ENCODE measurements around the gene NAALADL2. TPM values are rescaled to one million over a fixed set of nuclear protein-coding genes. Genes with fewer than 3 reads are reported as not detected.

Gene NAALADL2
- total and polyA plus RNA-seq, 2 of the 8 experiments (the other 6 are each of a cell fraction or from before 2014, with no cell fraction given): 0.12 to 0.22 TPM

DNA sequence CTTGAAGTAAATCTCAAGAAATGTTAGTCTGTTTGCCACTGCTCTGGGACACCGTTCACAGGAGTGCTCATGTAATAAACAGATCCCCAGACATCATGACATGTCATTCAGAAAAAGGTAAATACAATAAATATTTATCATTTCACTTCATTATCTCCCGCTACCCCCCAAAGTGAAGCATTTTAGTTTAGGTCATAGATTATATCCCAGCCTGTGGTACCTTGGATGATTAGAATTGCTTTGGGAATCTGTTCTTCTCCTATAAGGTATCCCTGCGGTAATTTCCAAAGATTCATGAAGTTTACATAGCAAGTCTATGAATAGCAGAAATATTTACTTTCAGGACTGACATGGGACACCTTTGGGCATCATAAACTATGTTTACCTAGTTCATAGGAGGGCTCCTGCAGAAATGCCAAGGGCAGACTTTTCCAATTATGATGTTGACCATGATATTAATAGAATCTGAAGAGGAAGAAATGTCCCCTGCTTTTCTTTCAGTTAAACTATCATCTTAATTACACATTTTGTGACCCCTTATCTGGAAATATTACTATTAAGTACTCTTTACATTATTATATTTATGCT, 268.0 kb downstream of the NAALADL2 start:
- Histone ChIP-seq H3K9me3 (ENCODE audit: insufficient read depth in 2 of 2, low read depth in 1 of 2, low read length in 1 of 2) (peaks cover 14 to 15% of the 10 kb centered on the region in 2 experiments; a peak in 3 of 4 replicates), H4K91ac (replicated peaks; ENCODE audit: insufficient read length, low read length) (no peak overlapping the region), H3K27ac (ENCODE audit: low read depth, low read length) (no peak overlapping the region), H4K8ac (ENCODE audit: extremely low read depth, insufficient read depth, low read length) (no peak overlapping the region), H3K4ac (replicated peaks; ENCODE audit: insufficient read length, low read depth, low read length) (no peak overlapping the region), H2BK120ac (replicated peaks; ENCODE audit: low read depth, low read length) (no peak overlapping the region), H2BK12ac (ENCODE audit: low read depth, low read length) (no peak overlapping the region), H3K36me3 (ENCODE audit: control insufficient read depth in 2 of 4, insufficient read depth in 4 of 4, low read length in 3 of 4) (peaks cover 0 to 3% (median 0%) of the 10 kb centered on the region in 4 experiments; a peak in 2 of 8 replicates), H3K18ac (ENCODE audit: extremely low read depth, low read length) (no peak overlapping the region), H3K79me1 (ENCODE audit: low read depth, low read length) (no peaks in the 10 kb centered on the region), H3K9ac (replicated peaks in 1 of 4; ENCODE audit: extremely low read depth in 1 of 4, low read depth in 3 of 4, low read length in 3 of 4) (no peak overlapping the region), H4K20me1 (replicated peaks in 1 of 2; ENCODE audit: control insufficient read depth in 1 of 2, insufficient read depth in 2 of 2, low read length in 2 of 2) (no peaks in the 10 kb centered on the region), H2BK20ac (ENCODE audit: low read length) (no peak overlapping the region), H2BK15ac (ENCODE audit: low read length) (no peak overlapping the region), H2BK5ac (ENCODE audit: low read depth, low read length) (no peak overlapping the region), H3K4me2 (ENCODE audit: insufficient read depth in 1 of 2, low read depth in 2 of 2, low read length in 2 of 2) (no peak overlapping the region), H3K23ac (ENCODE audit: insufficient read length) (no peak overlapping the region), H3K56ac (replicated peaks; ENCODE audit: insufficient read length, low read depth, low read length) (no peak overlapping the region), H3K4me1 (replicated peaks in 1 of 4; ENCODE audit: control insufficient read depth in 3 of 4, insufficient read depth in 4 of 4, low read length in 3 of 4) (no peaks in the 10 kb centered on the region), H3K14ac (ENCODE audit: insufficient read length) (no peak overlapping the region), H3K79me2 (ENCODE audit: control insufficient read depth in 1 of 2, insufficient read depth in 2 of 2, low read length in 2 of 2) (no peaks in the 10 kb centered on the region), H2AK5ac (ENCODE audit: low read depth, low read length) (no peak overlapping the region), H3K23me2 (ENCODE audit: low read depth, low read length) (no peaks in the 10 kb centered on the region), H2AFZ (ENCODE audit: low read length) (no peak overlapping the region), H3K27me3 (replicated peaks in 1 of 4; ENCODE audit: control insufficient read depth in 3 of 4, extremely low read depth in 1 of 4, insufficient read depth in 3 of 4, low read length in 3 of 4) (no peaks in the 10 kb centered on the region), H3K4me3 (ENCODE audit: extremely low read depth in 1 of 4, insufficient read depth in 2 of 4, low read depth in 3 of 4, low read length in 4 of 4) (no peak overlapping the region), H4K5ac (ENCODE audit: insufficient read length, low read depth, low read length) (no peak overlapping the region)
- no peak for FAIRE-seq
- DNase-seq (ENCODE audit: low read depth in 1 of 2, low spot score in 2 of 2): no peak
- POLR2A ChIA-PET (ENCODE audit: partially characterized antibody): no interaction called here
- CTCF ChIA-PET (ENCODE audit: partially characterized antibody): no interaction called here
- 87% methylated on average over 3 of the region's 3 CpGs; no CpG with 5 or more reads in 1 of the 2 experiments for WGBS, 2 experiments (ENCODE audit: extremely low coverage in 1 of 2, insufficient coverage in 1 of 2, insufficient read length in 1 of 2, insufficient replicate concordance in 2 of 2, low coverage in 1 of 2, low lambda C conversion rate in 2 of 2, missing lambda C conversion rate in 1 of 2)
- TF ChIP-seq RXRA (IDR thresholded peaks at IDR 0.05; ENCODE audit: insufficient read depth, low read depth, low read length) (no peak), GABPA (IDR thresholded peaks at IDR 0.05; ENCODE audit: borderline replicate concordance, insufficient read depth, low read length) (no peak)
